GM23248 (cell line): ENCODE measurements around the gene ADAMTSL1.

ENCODE experiments used
- EZH2 ChIP-seq: fragments of 200-600 bp; sonication (generic); IDR thresholded peaks from 2 replicates; pipeline ENCODE4 v1.6.1; 2018; ENCODE audit warnings: antibody characterized with exemption, mild to moderate bottlenecking; ENCODE audit not compliant: insufficient read depth, poor library complexity, severe bottlenecking
- EZH2phosphoT487 ChIP-seq: fragments of 200-600 bp; sonication (generic); IDR thresholded peaks from 2 replicates; pipeline ENCODE4 v1.6.1; 2018; ENCODE audit warnings: antibody characterized with exemption, moderate library complexity, mild to moderate bottlenecking, low read depth; ENCODE audit not compliant: insufficient read depth

GRCh38 chr9:18708429-18708828 lies 234.5 kb downstream of the ADAMTSL1 start:
- no peak for TF ChIP-seq EZH2
- no peak for TF ChIP-seq EZH2phosphoT487
